ENCODE measurements around the gene IL20. TPM values are rescaled to one million over a fixed set of nuclear protein-coding genes. Genes with fewer than 3 reads are reported as not detected.

Gene IL20
- total and polyA plus RNA-seq, 2 of the 13 experiments (the other 11 are each of a cell fraction or from before 2014, with no cell fraction given), result 0.05 TPM; not detected in 1

GRCh38 chr1:206882555-206882954, 17.1 kb downstream of the IL20 start:
- BruUV-seq (replicated peaks), result no TSS peak
- no peaks in the 10 kb centered on the region for H3K36me3 ChIP-seq (replicated peaks in 1 of 2; ENCODE audit: control insufficient read depth in 1 of 2, insufficient read depth in 2 of 2, low read length in 2 of 2)
- no peak overlapping the region for H2AFZ ChIP-seq (ENCODE audit: low read length)
- WGBS (ENCODE audit: low lambda C conversion rate), result 11% methylated on average over 3 of the region's 3 CpGs
- H3K9ac ChIP-seq (ENCODE audit: insufficient read depth, low read depth, low read length), result no peak overlapping the region
- intact Hi-C loops (cut with micrococcal nuclease; ENCODE audit: unreplicated experiment), result no loop called here
- H3K4me3 ChIP-seq (replicated peaks in 1 of 3; ENCODE audit: insufficient read depth in 1 of 3, low read depth in 2 of 3, low read length in 3 of 3), result no peak overlapping the region
- no peaks in the 10 kb centered on the region for H4K20me1 ChIP-seq (ENCODE audit: insufficient read depth, low read length)
- in situ Hi-C loops (cut with HindIII; ENCODE audit: extremely low pct_ligation_motif_present, low pct_unique_long_range_greater_than_20kb), result no loop called here
- FAIRE-seq (no peak), DNase-seq (ENCODE audit: low spot score) (no peak), ATAC-seq (no peak)
- H3K9me3 ChIP-seq (ENCODE audit: low read length), result peaks cover 20% of the 10 kb centered on the region
- POLR2A ChIA-PET, result no interaction called here
- H3K79me2 ChIP-seq (ENCODE audit: insufficient read depth, low read length), result no peaks in the 10 kb centered on the region
- CTCF ChIA-PET (ENCODE audit: low intra/inter-chr PET ratio, low total read pairs), result no interaction called here
- H3K27me3 ChIP-seq (ENCODE audit: control insufficient read depth in 1 of 2, insufficient read depth in 2 of 2, low read length in 2 of 2), result peaks cover 0 to 4% of the 10 kb centered on the region in 2 experiments; a peak in 3 of 5 replicates
- H3K4me2 ChIP-seq (ENCODE audit: low read depth, low read length), result no peak overlapping the region
- no peaks in the 10 kb centered on the region for H3K4me1 ChIP-seq (ENCODE audit: insufficient read depth, low read length)
- TF ChIP-seq SYNCRIP (IDR thresholded peaks at IDR 0.05; ENCODE audit: insufficient read depth, low read depth, low read length) (no peak), GTF3A (CRISPR knock-in tag; conservative IDR thresholded peaks at IDR 0.05) (no peak), ZNF33B (CRISPR knock-in tag; IDR thresholded peaks at IDR 0.05) (no peak), RBM22 (optimal IDR thresholded peaks at IDR 0.05; ENCODE audit: low read length) (no peak), MED8 (CRISPR knock-in tag; IDR thresholded peaks at IDR 0.05; ENCODE audit: insufficient replicate concordance) (no peak), TAF1 (CRISPR knock-in tag; IDR thresholded peaks at IDR 0.05) (no peak), CSRNP1 (CRISPR knock-in tag; IDR thresholded peaks at IDR 0.05) (no peak), SALL1 (CRISPR knock-in tag; IDR thresholded peaks at IDR 0.05) (no peak), RFX3 (CRISPR knock-in tag; IDR thresholded peaks at IDR 0.05) (no peak), SP5 (CRISPR knock-in tag; IDR thresholded peaks at IDR 0.05; ENCODE audit: borderline replicate concordance, low read depth) (no peak)
- H3K27ac ChIP-seq (ENCODE audit: extremely low read length, insufficient read depth, low read length), result no peak overlapping the region
